ENCODE measurements around the gene HDAC9.

- TF ChIP-seq CTCF (IDR thresholded peaks at IDR 0.05; ENCODE audit: insufficient read depth, low read length, poor library complexity, severe bottlenecking) (no peak), EZH2phosphoT487 (conservative IDR thresholded peaks at IDR 0.05; ENCODE audit: low read length) (no peak)
Measured at GRCh38 chr7:18597754-18598153, 102.2 kb downstream of the HDAC9 start.
